ENCODE data around the gene RELN. TPM values are rescaled to one million over a fixed set of nuclear protein-coding genes. Genes with fewer than 3 reads are reported as not detected.

Gene RELN
- total RNA-seq, 2 experiments from 2014 or later: not detected

- ChIA-PET POLR2A (no interaction called here), CTCF (no interaction called here)
- no peak for DNase-seq
- no peak overlapping the region for H3K4me3 Mint-ChIP-seq
- no peaks in the 10 kb centered on the region for H3K4me1 Mint-ChIP-seq
- no peaks in the 10 kb centered on the region for H3K9me3 Mint-ChIP-seq
- no peaks in the 10 kb centered on the region for H3K36me3 Mint-ChIP-seq (ENCODE audit: low read depth)
- H3K27ac Mint-ChIP-seq: no peak overlapping the region
- H3K27me3 Mint-ChIP-seq: no peaks in the 10 kb centered on the region
Observed at GRCh38 chr7:103752995-103753394, 236.5 kb downstream of the RELN start.

GRCh38 chr7:103751311-103751880 is 238.1 kb downstream of the RELN start:
- H3K4me1 Mint-ChIP-seq: no peaks in the 10 kb centered on the region
- no peak overlapping the region for H3K27ac Mint-ChIP-seq
- ChIA-PET POLR2A (no interaction called here), CTCF (no interaction called here)
- no peaks in the 10 kb centered on the region for H3K27me3 Mint-ChIP-seq
- no peaks in the 10 kb centered on the region for H3K36me3 Mint-ChIP-seq (ENCODE audit: low read depth)
- DNase-seq: no peak
- no peaks in the 10 kb centered on the region for H3K9me3 Mint-ChIP-seq
- H3K4me3 Mint-ChIP-seq: no peak overlapping the region

- Mint-ChIP-seq H3K4me3 (no peak overlapping the region), H3K27me3 (no peaks in the 10 kb centered on the region), H3K36me3 (ENCODE audit: low read depth) (no peaks in the 10 kb centered on the region), H3K4me1 (no peaks in the 10 kb centered on the region), H3K27ac (no peak overlapping the region), H3K9me3 (no peaks in the 10 kb centered on the region)
- no peak for DNase-seq
- POLR2A ChIA-PET: no interaction called here
- CTCF ChIA-PET: no interaction called here
Observed at GRCh38 chr7:103748680-103749079, 240.8 kb downstream of the RELN start.

- no peaks in the 10 kb centered on the region for H3K9me3 Mint-ChIP-seq
- DNase-seq: no peak
- H3K27ac Mint-ChIP-seq: no peak overlapping the region
- CTCF ChIA-PET: interaction anchor here (0.5 kb wide), 1 partner anchor 12 kb away, joined by 4 read pairs; no protein-coding TSS in a partner anchor
- H3K4me1 Mint-ChIP-seq: no peaks in the 10 kb centered on the region
- POLR2A ChIA-PET: no interaction called here
- no peaks in the 10 kb centered on the region for H3K36me3 Mint-ChIP-seq (ENCODE audit: low read depth)
- H3K4me3 Mint-ChIP-seq: no peak overlapping the region
- H3K27me3 Mint-ChIP-seq: no peaks in the 10 kb centered on the region
Observed at GRCh38 chr7:103735377-103735776, 254.1 kb downstream of the RELN start.

GRCh38 chr7:103731169-103731568 is 258.3 kb downstream of the RELN start:
- no peak overlapping the region for H3K4me3 Mint-ChIP-seq
- DNase-seq: no peak
- no peaks in the 10 kb centered on the region for H3K27me3 Mint-ChIP-seq
- H3K27ac Mint-ChIP-seq: no peak overlapping the region
- POLR2A ChIA-PET: no interaction called here
- no peaks in the 10 kb centered on the region for H3K4me1 Mint-ChIP-seq
- CTCF ChIA-PET: no interaction called here
- no peaks in the 10 kb centered on the region for H3K9me3 Mint-ChIP-seq
- no peaks in the 10 kb centered on the region for H3K36me3 Mint-ChIP-seq (ENCODE audit: low read depth)

GRCh38 chr7:103729026-103729425 is 260.4 kb downstream of the RELN start:
- no peak overlapping the region for H3K4me3 Mint-ChIP-seq
- H3K4me1 Mint-ChIP-seq: no peaks in the 10 kb centered on the region
- ChIA-PET POLR2A (no interaction called here), CTCF (no interaction called here)
- no peaks in the 10 kb centered on the region for H3K27me3 Mint-ChIP-seq
- H3K36me3 Mint-ChIP-seq (ENCODE audit: low read depth): no peaks in the 10 kb centered on the region
- H3K27ac Mint-ChIP-seq: no peak overlapping the region
- no peaks in the 10 kb centered on the region for H3K9me3 Mint-ChIP-seq
- DNase-seq: no peak

- no peak for DNase-seq
- POLR2A ChIA-PET: no interaction called here
- H3K9me3 Mint-ChIP-seq: no peaks in the 10 kb centered on the region
- no peaks in the 10 kb centered on the region for H3K36me3 Mint-ChIP-seq (ENCODE audit: low read depth)
- H3K4me1 Mint-ChIP-seq: no peaks in the 10 kb centered on the region
- CTCF ChIA-PET: no interaction called here
- H3K4me3 Mint-ChIP-seq: no peak overlapping the region
- no peaks in the 10 kb centered on the region for H3K27me3 Mint-ChIP-seq
- no peak overlapping the region for H3K27ac Mint-ChIP-seq
Observed at GRCh38 chr7:103727982-103728610, 261.4 kb downstream of the RELN start.

GRCh38 chr7:103719070-103719469 is 270.4 kb downstream of the RELN start:
- Mint-ChIP-seq H3K27ac (no peak overlapping the region), H3K9me3 (no peaks in the 10 kb centered on the region), H3K27me3 (peaks cover 3% of the 10 kb centered on the region), H3K36me3 (ENCODE audit: low read depth) (no peaks in the 10 kb centered on the region), H3K4me1 (no peaks in the 10 kb centered on the region), H3K4me3 (no peak overlapping the region)
- DNase-seq: no peak
- ChIA-PET POLR2A (no interaction called here), CTCF (no interaction called here)

GRCh38 chr7:103718482-103719061 is 270.9 kb downstream of the RELN start:
- peaks cover 3% of the 10 kb centered on the region for H3K27me3 Mint-ChIP-seq
- no peak for DNase-seq
- H3K9me3 Mint-ChIP-seq: no peaks in the 10 kb centered on the region
- H3K27ac Mint-ChIP-seq: no peak overlapping the region
- H3K4me3 Mint-ChIP-seq: no peak overlapping the region
- ChIA-PET CTCF (interaction anchor here (0.7 kb wide), 1 partner anchor 450 kb away, joined by 4 read pairs; no protein-coding TSS in a partner anchor), POLR2A (no interaction called here)
- H3K36me3 Mint-ChIP-seq (ENCODE audit: low read depth): no peaks in the 10 kb centered on the region
- no peaks in the 10 kb centered on the region for H3K4me1 Mint-ChIP-seq

GRCh38 chr7:103717574-103717973 is 271.9 kb downstream of the RELN start:
- H3K9me3 Mint-ChIP-seq: no peaks in the 10 kb centered on the region
- H3K27me3 Mint-ChIP-seq: peaks cover 3% of the 10 kb centered on the region
- H3K4me1 Mint-ChIP-seq: no peaks in the 10 kb centered on the region
- H3K4me3 Mint-ChIP-seq: no peak overlapping the region
- ChIA-PET POLR2A (no interaction called here), CTCF (no interaction called here)
- H3K27ac Mint-ChIP-seq: no peak overlapping the region
- no peak for DNase-seq
- H3K36me3 Mint-ChIP-seq (ENCODE audit: low read depth): no peaks in the 10 kb centered on the region

GRCh38 chr7:103715376-103716120 is 273.9 kb downstream of the RELN start:
- POLR2A ChIA-PET: no interaction called here
- Mint-ChIP-seq H3K27ac (no peak overlapping the region), H3K4me3 (no peak overlapping the region), H3K27me3 (peaks cover 3% of the 10 kb centered on the region), H3K36me3 (ENCODE audit: low read depth) (no peaks in the 10 kb centered on the region), H3K9me3 (no peaks in the 10 kb centered on the region), H3K4me1 (no peaks in the 10 kb centered on the region)
- DNase-seq: no peak
- CTCF ChIA-PET: no interaction called here

GRCh38 chr7:103714376-103714927 is 275.0 kb downstream of the RELN start:
- Mint-ChIP-seq H3K27me3 (peaks cover 3% of the 10 kb centered on the region), H3K36me3 (ENCODE audit: low read depth) (no peaks in the 10 kb centered on the region), H3K27ac (no peak overlapping the region), H3K9me3 (no peaks in the 10 kb centered on the region), H3K4me1 (no peaks in the 10 kb centered on the region), H3K4me3 (no peak overlapping the region)
- DNase-seq: no peak
- POLR2A ChIA-PET: no interaction called here
- CTCF ChIA-PET: no interaction called here

GRCh38 chr7:103712991-103713778 is 276.3 kb downstream of the RELN start:
- DNase-seq: no peak
- Mint-ChIP-seq H3K27ac (no peak overlapping the region), H3K9me3 (no peaks in the 10 kb centered on the region), H3K4me1 (no peaks in the 10 kb centered on the region), H3K27me3 (no peaks in the 10 kb centered on the region), H3K36me3 (ENCODE audit: low read depth) (no peaks in the 10 kb centered on the region), H3K4me3 (no peak overlapping the region)
- ChIA-PET POLR2A (no interaction called here), CTCF (no interaction called here)

Measured in activated CD4-positive, alpha-beta memory T cell treated with anti-CD3 and anti-CD28 coated beads, Interleukin-2, amount 10 ng/mL, durations not matched to agents 7 days and 5 days (primary cell).